Colonic mucosa (tissue), 4 donors: Measurements from ENCODE around the gene HTR3A. TPM values are rescaled to one million over a fixed set of nuclear protein-coding genes. Genes with fewer than 3 reads are reported as not detected.

ENCODE experiments used
- DNase-seq: peaks from one replicate; pipeline ENCODE4 v3.0.0-alpha.2; 2020
- H3K27ac ChIP-seq: fragments of 200-600 bp; one replicate; pipeline ENCODE4 v1.8.0; 2021
- H3K27me3 ChIP-seq: fragments of 200-600 bp; one replicate; pipeline ENCODE4 v1.8.0; 2021
- H3K36me3 ChIP-seq: fragments of 200-600 bp; one replicate; pipeline ENCODE4 v1.8.0; 2021
- H3K4me1 ChIP-seq: fragments of 200-600 bp; one replicate; pipeline ENCODE4 v1.8.0; 2021; ENCODE audit warnings: mild to moderate bottlenecking
- H3K4me3 ChIP-seq: fragments of 200-600 bp; one replicate; pipeline ENCODE4 v1.8.0; 2021
- H3K9ac ChIP-seq, 2 donors: one replicate each; pipeline ENCODE4 v1.7.0; 2013; ENCODE audit warnings: control low read depth in 2 of 2, low read depth in 2 of 2, low read length in 2 of 2
- H3K9me3 ChIP-seq: fragments of 200-600 bp; one replicate; pipeline ENCODE4 v1.8.0; 2021
- CTCF ChIP-seq: fragments of 200-600 bp; IDR thresholded peaks from one replicate; pipeline ENCODE4 v1.8.0; 2022; ENCODE audit warnings: antibody characterized with exemption, mild to moderate bottlenecking
- intact Hi-C: fragments of 100-400 bp; cut with DNase I; formaldehyde crosslinking; loops from one replicate; pipeline ENCODE4 v1.14.1; 2022
- total RNA-seq, 2 donors: library from RNA; stranded (reverse); fragmentation: NEBNext Ultra II Directional in 1 of 2; extraction: Animal tissue kit (Norgen Biotek cat#: 25700) in 1 of 2; gene quantifications; one replicate each; pipeline ENCODE4 v1.2.1, GENCODE V29; 2021
- donor health status: healthy.
- donor health status: DM: no; HTN: no; CAD: no.
- donor health status: DM: no; HTN: no; CAD: no.

HTR3A gene
- total RNA-seq, 2 donors from 2014 or later, result 0.90 TPM; not detected in 1

DNA sequence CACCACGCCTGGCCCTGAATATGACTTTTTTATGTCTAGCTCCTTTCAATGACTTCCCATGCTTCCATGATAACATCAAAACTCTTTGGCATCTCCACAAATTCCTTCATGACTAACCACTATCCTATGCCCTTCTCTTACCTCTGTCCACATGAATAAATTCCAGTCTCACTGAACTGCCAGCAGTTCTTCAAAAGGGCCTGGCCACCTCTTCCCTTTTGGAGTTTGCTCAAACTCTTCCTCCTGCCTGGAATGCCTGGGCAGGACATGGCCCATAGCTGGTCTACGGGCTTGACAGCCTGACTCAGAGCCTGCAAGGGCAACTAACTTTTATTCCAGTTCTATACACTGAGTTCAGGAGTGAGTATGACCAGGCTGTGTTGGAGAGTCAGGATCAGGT, 42.8 kb downstream of the HTR3A start:
- no peak for DNase-seq
- H3K9me3 ChIP-seq, result no peaks in the 10 kb centered on the region
- intact Hi-C loops, result no loop called here
- no peaks in the 10 kb centered on the region for H3K4me1 ChIP-seq
- H3K4me3 ChIP-seq, result no peak overlapping the region
- H3K9ac ChIP-seq, result no peak overlapping the region
- H3K27ac ChIP-seq, result no peak overlapping the region
- no peaks in the 10 kb centered on the region for H3K27me3 ChIP-seq
- TF ChIP-seq CTCF, result no peak
- H3K36me3 ChIP-seq, result no peaks in the 10 kb centered on the region

DNA sequence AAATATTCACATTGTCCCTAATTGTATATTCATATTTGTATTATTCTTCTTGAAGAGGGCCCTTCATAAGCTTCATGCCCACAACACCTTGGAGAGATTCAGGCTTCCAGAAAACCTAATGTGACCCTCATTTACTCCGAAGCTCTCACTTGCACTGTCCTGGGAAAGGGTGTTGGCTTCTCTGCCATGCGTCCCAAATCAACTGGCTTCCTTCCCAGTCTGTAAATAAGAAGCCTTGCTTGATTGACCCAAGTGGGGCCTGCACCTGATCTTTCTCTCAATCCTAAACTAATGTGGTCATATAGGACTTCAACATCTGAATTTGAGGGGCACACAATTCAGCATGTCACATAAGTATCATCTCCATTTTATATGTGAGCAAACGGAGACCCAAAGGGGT, 44.1 kb downstream of the HTR3A start:
- TF ChIP-seq CTCF, result no peak
- Histone ChIP-seq H3K36me3 (no peaks in the 10 kb centered on the region), H3K9me3 (no peaks in the 10 kb centered on the region), H3K4me1 (no peaks in the 10 kb centered on the region), H3K9ac (no peak overlapping the region), H3K4me3 (no peak overlapping the region), H3K27ac (no peak overlapping the region), H3K27me3 (no peaks in the 10 kb centered on the region)
- DNase-seq, result no peak
- intact Hi-C loops, result no loop called here

- no peak for DNase-seq
- Histone ChIP-seq H3K9me3 (no peaks in the 10 kb centered on the region), H3K36me3 (no peaks in the 10 kb centered on the region), H3K4me3 (no peak overlapping the region), H3K4me1 (no peaks in the 10 kb centered on the region), H3K9ac (no peak overlapping the region), H3K27me3 (no peaks in the 10 kb centered on the region), H3K27ac (no peak overlapping the region)
- intact Hi-C loops, result no loop called here
- no peak for TF ChIP-seq CTCF
Measured at GRCh38 chr11:114019574-114019973, 44.7 kb downstream of the HTR3A start.

- Histone ChIP-seq H3K9me3 (no peaks in the 10 kb centered on the region), H3K27me3 (peaks cover 3% of the 10 kb centered on the region), H3K27ac (no peak overlapping the region), H3K4me1 (no peaks in the 10 kb centered on the region), H3K9ac (no peak overlapping the region), H3K36me3 (no peaks in the 10 kb centered on the region), H3K4me3 (no peak overlapping the region)
- TF ChIP-seq CTCF, result no peak
- intact Hi-C loops, result no loop called here
- DNase-seq, result no peak
Measured at GRCh38 chr11:114025329-114025907, 50.5 kb downstream of the HTR3A start.

DNA sequence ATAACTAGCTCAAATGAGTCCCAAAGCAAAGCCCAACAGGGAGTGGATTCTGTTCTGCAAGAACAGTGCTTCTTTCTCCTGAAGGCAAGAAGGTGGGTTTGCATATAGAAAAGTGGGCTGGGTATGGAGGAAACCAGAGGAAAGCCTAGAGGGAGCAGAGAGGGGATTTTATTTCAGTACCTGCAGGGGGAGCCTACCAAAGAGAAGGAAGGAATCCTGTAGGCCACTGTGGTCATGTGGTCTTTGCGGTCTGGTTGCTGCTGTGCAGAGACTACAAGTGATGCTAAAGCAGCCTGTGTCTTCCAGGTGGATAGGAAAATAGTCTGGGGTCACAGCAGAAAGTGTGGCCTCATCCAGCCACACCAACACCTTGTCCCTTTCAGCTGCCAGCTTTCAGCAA, 51.4 kb downstream of the HTR3A start:
- Histone ChIP-seq H3K27me3 (peaks cover 3% of the 10 kb centered on the region), H3K9me3 (no peaks in the 10 kb centered on the region), H3K27ac (no peak overlapping the region), H3K4me3 (no peak overlapping the region), H3K9ac (no peak overlapping the region), H3K4me1 (no peaks in the 10 kb centered on the region), H3K36me3 (no peaks in the 10 kb centered on the region)
- intact Hi-C loops, result no loop called here
- no peak for TF ChIP-seq CTCF
- DNase-seq, result no peak
